C4-2B (cell line): ENCODE data around the gene OXTR.

Experiments
- CTCF ChIP-seq: fragments of 450-650 bp; conservative IDR thresholded peaks from 2 replicates; pipeline ENCODE4 v1.5.1; 2017; ENCODE audit warnings: mild to moderate bottlenecking
- ZFX ChIP-seq: fragments of 450-650 bp; IDR thresholded peaks from 2 replicates; pipeline ENCODE4 v1.6.1; 2017

DNA sequence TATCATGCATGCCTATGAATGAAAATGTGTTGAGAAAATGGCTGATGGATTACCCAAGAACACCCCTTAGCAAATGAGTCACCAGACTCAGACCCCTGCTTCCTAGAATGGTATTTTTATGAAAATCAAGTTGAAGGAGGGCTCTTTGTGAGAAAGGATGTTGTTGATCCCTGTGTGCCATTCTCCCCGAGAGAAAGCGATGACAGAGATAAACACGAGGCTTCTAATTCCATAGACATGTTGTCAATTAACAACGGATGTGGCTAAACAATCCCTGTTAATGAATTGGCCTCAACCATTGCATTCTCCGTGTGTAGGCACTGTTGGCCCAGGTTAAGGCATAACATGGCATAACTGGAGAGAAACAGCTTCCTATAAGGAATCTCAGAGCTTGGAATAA, 5.8 kb upstream of the OXTR start:
- no peak for TF ChIP-seq CTCF
- no peak for TF ChIP-seq ZFX
